K562 (cell line): ENCODE data around the gene FOXO3. TPM values are rescaled to one million over a fixed set of nuclear protein-coding genes. Genes with fewer than 3 reads are reported as not detected.

Experiments
- NR1H2 ChIP-seq: sonication (generic); formaldehyde crosslinking; IDR thresholded peaks from 2 replicates; pipeline ENCODE4 v1.4.0; 2020; ENCODE audit warnings: mild to moderate bottlenecking, missing genetic modification reagents
- RBM17 ChIP-seq: fragments of 200-400 bp; formaldehyde crosslinking; IDR thresholded peaks from 2 replicates; pipeline ENCODE4 v1.6.1; 2017; ENCODE audit warnings: low read depth, mild to moderate bottlenecking, low read length, borderline replicate concordance
- RBM25 ChIP-seq: fragments of 200-400 bp; formaldehyde crosslinking; IDR thresholded peaks from 2 replicates; pipeline ENCODE4 v1.6.1; 2018; ENCODE audit warnings: low read length, low read depth, moderate library complexity; ENCODE audit not compliant: severe bottlenecking
- SIRT6 ChIP-seq: IDR thresholded peaks from one replicate; pipeline ENCODE4 v1.6.1; 2012; ENCODE audit warnings: low read depth, mild to moderate bottlenecking, control low read depth, inconsistent platforms, low read length, moderate library complexity
- TEAD2 ChIP-seq: fragments of 450-650 bp; IDR thresholded peaks from 2 replicates; pipeline ENCODE4 v1.6.1; 2016; ENCODE audit warnings: missing genetic modification characterization, control low read depth, missing compliant biosample characterization
- TFAM ChIP-seq: fragments of 250-450 bp; sonication (Bioruptor Pico); conservative IDR thresholded peaks from 2 replicates; pipeline ENCODE4 v1.5.0; 2021; ENCODE audit warnings: mild to moderate bottlenecking, moderate library complexity
- ZFP1 ChIP-seq: fragments of 450-650 bp; formaldehyde crosslinking; IDR thresholded peaks from 2 replicates; pipeline ENCODE4 v1.4.0; 2020; ENCODE audit warnings: mild to moderate bottlenecking, mixed read lengths
- ZFPM2 ChIP-seq: fragments of 250-450 bp; sonication (Bioruptor Pico); IDR thresholded peaks from 2 replicates; pipeline ENCODE4 v1.5.1; 2022; ENCODE audit warnings: mild to moderate bottlenecking
- ZKSCAN3 ChIP-seq: fragments of 250-450 bp; sonication (Bioruptor Pico); IDR thresholded peaks from 2 replicates; pipeline ENCODE4 v1.4.0; 2020
- ZNF274 ChIP-seq: IDR thresholded peaks from 2 replicates; pipeline ENCODE4 v1.6.1; 2011; ENCODE audit warnings: low read depth, mild to moderate bottlenecking, low read length, moderate library complexity, borderline replicate concordance
- ZNF41 ChIP-seq: fragments of 250-450 bp; sonication (Bioruptor Pico); conservative IDR thresholded peaks from 2 replicates; pipeline ENCODE4 v1.4.0; 2020; ENCODE audit warnings: mild to moderate bottlenecking
- ZNF75A ChIP-seq: fragments of 450-650 bp; formaldehyde crosslinking; IDR thresholded peaks from 2 replicates; pipeline ENCODE4 v1.4.0; 2020; ENCODE audit warnings: mild to moderate bottlenecking
- ZNF76 ChIP-seq: fragments of 250-450 bp; sonication (Bioruptor Pico); IDR thresholded peaks from 2 replicates; pipeline ENCODE4 v1.4.0; 2020; ENCODE audit warnings: mild to moderate bottlenecking, moderate library complexity, borderline replicate concordance
- polyA plus RNA-seq, 8 experiments: library from polyadenylated mRNA; depleted of rRNA in 4 of 8; stranded (reverse) in 5 of 8; unstranded in 3 of 8; fragments of >200 nt; fragmentation: Nextera tagmentation in 2 of 8; fragmentation: Illumina TruSeq in 1 of 8; extraction: Ambion mirVana in 2 of 8; extraction: Trizol in 1 of 8; gene quantifications; 2 replicates each; pipeline versions ENCODE4 v1.2.1 to v1.2.3, GENCODE V29; 2011 to 2014; ENCODE audit warnings: inconsistent platforms in 1 of 8, missing spikeins in 1 of 8
- total RNA-seq, 7 experiments: library from RNA; depleted of rRNA in 6 of 7; stranded (reverse); fragments of >200 nt in 6 of 7; fragmentation: Illumina TruSeq in 2 of 7; extraction: Trizol in 2 of 7; gene quantifications; 2 replicates each; pipeline versions ENCODE4 v1.2.1 to v1.2.3, GENCODE V29; 2011 to 2021; ENCODE audit warnings: low replicate concordance in 1 of 7
- TF ChIP-seq, protein P1 (sequence below): fragments of 250-450 bp; sonication (Bioruptor Pico); IDR thresholded peaks from 2 replicates; pipeline ENCODE4 v1.5.0; 2021; ENCODE audit warnings: mild to moderate bottlenecking, moderate library complexity
- TF ChIP-seq, protein P2 (sequence below): fragments of 250-450 bp; sonication (Bioruptor Pico); IDR thresholded peaks from 2 replicates; pipeline ENCODE4 v1.5.0; 2020; ENCODE audit warnings: mild to moderate bottlenecking, borderline replicate concordance
- TF ChIP-seq, protein P3 (sequence below): fragments of 250-450 bp; sonication (Bioruptor Pico); IDR thresholded peaks from 2 replicates; pipeline ENCODE4 v1.8.0; 2022; ENCODE audit warnings: inconsistent platforms, mild to moderate bottlenecking, moderate library complexity, borderline replicate concordance
- TF ChIP-seq, protein P4 (sequence below): fragments of 200-800 bp; sonication (Bioruptor generic); IDR thresholded peaks from 2 replicates; pipeline ENCODE4 v1.6.1; 2016; ENCODE audit warnings: missing genetic modification characterization, missing compliant biosample characterization

FOXO3 gene
- total and polyA plus RNA-seq, 9 of the 15 experiments (the other 6 are each of a cell fraction or from before 2014, with no cell fraction given) = 3.0 to 14.6 (median 6.0) TPM

DNA sequence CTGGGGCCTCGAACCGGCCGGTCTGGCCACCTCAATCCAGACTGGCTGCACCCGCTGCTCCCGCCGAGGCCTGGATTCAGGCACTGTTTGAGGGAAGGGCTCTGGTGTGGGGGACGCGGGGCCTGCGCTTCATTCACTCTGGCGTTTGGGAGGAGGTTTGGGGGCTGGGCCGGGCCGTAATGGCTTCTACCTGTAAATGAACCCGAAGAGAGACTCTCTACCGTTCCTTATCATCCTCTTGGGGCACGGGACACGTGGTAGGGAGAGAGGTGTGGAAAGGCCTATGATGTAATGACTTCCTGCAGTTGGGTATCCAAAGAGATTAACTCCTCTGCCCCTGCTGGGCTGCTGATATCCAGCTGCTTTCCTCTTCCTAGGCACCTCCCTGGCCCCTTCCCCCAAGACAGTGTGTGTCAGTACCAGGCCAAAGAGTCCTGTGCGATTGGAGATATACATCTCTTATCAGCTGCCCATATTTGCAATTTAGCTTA, 1.8 kb downstream of the FOXO3 start (continued):
- TF ChIP-seq, protein P1, sequence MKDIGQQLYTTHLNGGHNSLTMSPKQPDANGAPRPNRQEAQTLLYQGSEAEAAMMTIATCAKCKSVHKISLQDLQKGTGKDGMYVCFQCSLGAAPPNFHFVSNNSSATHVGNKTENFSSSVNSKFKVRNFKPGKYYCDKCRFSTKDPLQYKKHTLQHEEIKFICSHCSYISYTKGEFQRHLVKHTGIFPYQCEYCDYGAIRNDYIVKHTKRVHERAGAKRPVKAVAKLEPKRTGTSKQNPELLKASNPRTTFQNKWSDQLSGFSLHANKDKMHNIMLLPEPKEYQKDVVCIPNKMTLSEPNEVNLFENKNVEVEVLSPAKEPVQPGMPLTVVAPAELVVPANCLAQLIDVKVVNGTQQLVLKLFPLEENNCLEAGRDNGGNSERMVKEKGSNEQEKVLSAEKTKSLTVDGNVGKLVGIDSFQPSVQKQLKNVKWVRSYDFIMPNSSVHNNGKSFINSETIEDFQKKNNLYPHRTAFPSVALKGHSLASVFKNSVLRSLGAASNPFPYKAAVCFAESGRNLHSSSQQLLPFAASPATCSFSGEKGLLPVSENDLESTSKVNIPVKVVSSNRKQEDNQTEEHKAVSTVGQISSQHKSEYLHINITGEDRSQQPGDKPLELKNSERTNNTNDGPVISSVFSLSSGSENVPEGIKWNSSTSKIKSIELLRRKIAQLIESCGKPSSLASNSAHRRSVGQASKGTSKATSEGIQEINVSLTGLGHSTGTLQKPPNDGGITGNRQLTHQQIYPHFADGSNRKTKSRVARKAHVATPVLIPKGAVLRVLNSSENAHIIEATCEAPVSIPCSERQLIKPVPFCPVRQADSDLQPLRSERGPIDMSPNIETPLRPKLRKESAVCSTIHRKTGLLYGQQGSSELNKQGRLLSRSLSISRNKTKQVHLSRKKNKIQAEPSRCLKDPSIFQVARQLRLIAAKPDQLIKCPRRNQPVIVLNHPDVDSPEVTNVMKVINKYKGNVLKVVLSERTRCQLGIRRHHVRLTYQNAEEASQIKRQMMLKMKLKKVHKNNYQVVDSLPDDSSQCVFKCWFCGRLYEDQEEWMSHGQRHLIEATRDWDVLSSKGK (CRISPR knock-in tag) = no peak
- TF ChIP-seq, protein P2, sequence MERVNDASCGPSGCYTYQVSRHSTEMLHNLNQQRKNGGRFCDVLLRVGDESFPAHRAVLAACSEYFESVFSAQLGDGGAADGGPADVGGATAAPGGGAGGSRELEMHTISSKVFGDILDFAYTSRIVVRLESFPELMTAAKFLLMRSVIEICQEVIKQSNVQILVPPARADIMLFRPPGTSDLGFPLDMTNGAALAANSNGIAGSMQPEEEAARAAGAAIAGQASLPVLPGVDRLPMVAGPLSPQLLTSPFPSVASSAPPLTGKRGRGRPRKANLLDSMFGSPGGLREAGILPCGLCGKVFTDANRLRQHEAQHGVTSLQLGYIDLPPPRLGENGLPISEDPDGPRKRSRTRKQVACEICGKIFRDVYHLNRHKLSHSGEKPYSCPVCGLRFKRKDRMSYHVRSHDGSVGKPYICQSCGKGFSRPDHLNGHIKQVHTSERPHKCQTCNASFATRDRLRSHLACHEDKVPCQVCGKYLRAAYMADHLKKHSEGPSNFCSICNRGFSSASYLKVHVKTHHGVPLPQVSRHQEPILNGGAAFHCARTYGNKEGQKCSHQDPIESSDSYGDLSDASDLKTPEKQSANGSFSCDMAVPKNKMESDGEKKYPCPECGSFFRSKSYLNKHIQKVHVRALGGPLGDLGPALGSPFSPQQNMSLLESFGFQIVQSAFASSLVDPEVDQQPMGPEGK (CRISPR knock-in tag) = no peak
- no peak for TF ChIP-seq TFAM (CRISPR knock-in tag)
- no peak for TF ChIP-seq RBM17
- TF ChIP-seq NR1H2 (CRISPR knock-in tag) = no peak
- no peak for TF ChIP-seq TEAD2 (tag)
- no peak for TF ChIP-seq ZFPM2 (CRISPR knock-in tag)
- TF ChIP-seq ZFP1 (CRISPR knock-in tag) = no peak
- no peak for TF ChIP-seq ZNF76 (CRISPR knock-in tag)
- 0 out of 2 replicates have a peak, but pooled peaks have one; percentile 47 for TF ChIP-seq ZNF41
- no peak for TF ChIP-seq RBM25
- TF ChIP-seq ZNF274 = no peak
- TF ChIP-seq ZNF75A (CRISPR knock-in tag) = no peak
- TF ChIP-seq, protein P3, sequence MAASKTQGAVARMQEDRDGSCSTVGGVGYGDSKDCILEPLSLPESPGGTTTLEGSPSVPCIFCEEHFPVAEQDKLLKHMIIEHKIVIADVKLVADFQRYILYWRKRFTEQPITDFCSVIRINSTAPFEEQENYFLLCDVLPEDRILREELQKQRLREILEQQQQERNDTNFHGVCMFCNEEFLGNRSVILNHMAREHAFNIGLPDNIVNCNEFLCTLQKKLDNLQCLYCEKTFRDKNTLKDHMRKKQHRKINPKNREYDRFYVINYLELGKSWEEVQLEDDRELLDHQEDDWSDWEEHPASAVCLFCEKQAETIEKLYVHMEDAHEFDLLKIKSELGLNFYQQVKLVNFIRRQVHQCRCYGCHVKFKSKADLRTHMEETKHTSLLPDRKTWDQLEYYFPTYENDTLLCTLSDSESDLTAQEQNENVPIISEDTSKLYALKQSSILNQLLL (CRISPR knock-in tag) = no peak
- no peak for TF ChIP-seq SIRT6
- TF ChIP-seq, protein P4, sequence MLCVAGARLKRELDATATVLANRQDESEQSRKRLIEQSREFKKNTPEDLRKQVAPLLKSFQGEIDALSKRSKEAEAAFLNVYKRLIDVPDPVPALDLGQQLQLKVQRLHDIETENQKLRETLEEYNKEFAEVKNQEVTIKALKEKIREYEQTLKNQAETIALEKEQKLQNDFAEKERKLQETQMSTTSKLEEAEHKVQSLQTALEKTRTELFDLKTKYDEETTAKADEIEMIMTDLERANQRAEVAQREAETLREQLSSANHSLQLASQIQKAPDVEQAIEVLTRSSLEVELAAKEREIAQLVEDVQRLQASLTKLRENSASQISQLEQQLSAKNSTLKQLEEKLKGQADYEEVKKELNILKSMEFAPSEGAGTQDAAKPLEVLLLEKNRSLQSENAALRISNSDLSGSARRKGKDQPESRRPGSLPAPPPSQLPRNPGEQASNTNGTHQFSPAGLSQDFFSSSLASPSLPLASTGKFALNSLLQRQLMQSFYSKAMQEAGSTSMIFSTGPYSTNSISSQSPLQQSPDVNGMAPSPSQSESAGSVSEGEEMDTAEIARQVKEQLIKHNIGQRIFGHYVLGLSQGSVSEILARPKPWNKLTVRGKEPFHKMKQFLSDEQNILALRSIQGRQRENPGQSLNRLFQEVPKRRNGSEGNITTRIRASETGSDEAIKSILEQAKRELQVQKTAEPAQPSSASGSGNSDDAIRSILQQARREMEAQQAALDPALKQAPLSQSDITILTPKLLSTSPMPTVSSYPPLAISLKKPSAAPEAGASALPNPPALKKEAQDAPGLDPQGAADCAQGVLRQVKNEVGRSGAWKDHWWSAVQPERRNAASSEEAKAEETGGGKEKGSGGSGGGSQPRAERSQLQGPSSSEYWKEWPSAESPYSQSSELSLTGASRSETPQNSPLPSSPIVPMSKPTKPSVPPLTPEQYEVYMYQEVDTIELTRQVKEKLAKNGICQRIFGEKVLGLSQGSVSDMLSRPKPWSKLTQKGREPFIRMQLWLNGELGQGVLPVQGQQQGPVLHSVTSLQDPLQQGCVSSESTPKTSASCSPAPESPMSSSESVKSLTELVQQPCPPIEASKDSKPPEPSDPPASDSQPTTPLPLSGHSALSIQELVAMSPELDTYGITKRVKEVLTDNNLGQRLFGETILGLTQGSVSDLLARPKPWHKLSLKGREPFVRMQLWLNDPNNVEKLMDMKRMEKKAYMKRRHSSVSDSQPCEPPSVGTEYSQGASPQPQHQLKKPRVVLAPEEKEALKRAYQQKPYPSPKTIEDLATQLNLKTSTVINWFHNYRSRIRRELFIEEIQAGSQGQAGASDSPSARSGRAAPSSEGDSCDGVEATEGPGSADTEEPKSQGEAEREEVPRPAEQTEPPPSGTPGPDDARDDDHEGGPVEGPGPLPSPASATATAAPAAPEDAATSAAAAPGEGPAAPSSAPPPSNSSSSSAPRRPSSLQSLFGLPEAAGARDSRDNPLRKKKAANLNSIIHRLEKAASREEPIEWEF = no peak
- TF ChIP-seq ZKSCAN3 (CRISPR knock-in tag) = no peak
